C4-2B (cell line): ENCODE measurements around the gene YIPF1.
"Not testable (repeated sequence)": the region's sequence is repeated elsewhere in the genome, so short reads cannot be mapped to it uniquely, and the experiment has no call there.

ENCODE experiments used
- H3K27ac ChIP-seq: fragments of 450-650 bp; 2 replicates; pipeline ENCODE4 v1.5.1; 2017
- ZFX ChIP-seq: fragments of 450-650 bp; IDR thresholded peaks from 2 replicates; pipeline ENCODE4 v1.6.1; 2017
- TF ChIP-seq, protein P1 (sequence below): fragments of 450-650 bp; conservative IDR thresholded peaks from 2 replicates; pipeline ENCODE4 v1.5.1; 2017; ENCODE audit warnings: mild to moderate bottlenecking

The YIPF1 gene

DNA sequence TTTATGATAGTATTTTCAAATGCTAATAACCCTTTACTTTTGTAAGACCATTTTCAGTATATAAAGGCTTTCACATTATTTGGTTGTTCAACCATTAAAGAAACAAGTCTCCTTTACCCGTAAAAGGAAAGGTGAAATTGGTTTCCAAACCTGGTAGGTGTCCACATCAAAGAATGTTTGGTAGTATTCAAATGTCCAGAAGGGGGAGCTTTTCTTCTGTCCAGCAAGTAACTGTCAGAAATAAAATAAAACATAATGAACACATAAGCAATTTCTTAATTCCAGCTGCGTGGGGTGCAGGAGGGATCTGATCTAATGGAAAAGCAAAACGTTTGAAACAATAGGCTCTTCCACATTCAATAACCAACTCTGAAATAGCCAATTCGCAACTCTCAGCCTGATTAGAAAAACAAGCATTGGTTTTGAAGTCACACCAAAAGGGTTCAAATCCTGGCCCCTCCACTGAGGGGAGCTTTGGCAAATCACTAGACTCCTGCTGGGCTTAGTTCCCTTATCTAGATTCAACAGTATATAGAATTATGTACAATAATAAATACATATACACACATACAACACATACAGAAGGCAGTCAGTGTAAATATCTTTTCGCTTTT, 11.0 kb downstream of the YIPF1 start:
- H3K27ac ChIP-seq, result no peak overlapping the region
- TF ChIP-seq ZFX, result no peak
- TF ChIP-seq, protein P1, sequence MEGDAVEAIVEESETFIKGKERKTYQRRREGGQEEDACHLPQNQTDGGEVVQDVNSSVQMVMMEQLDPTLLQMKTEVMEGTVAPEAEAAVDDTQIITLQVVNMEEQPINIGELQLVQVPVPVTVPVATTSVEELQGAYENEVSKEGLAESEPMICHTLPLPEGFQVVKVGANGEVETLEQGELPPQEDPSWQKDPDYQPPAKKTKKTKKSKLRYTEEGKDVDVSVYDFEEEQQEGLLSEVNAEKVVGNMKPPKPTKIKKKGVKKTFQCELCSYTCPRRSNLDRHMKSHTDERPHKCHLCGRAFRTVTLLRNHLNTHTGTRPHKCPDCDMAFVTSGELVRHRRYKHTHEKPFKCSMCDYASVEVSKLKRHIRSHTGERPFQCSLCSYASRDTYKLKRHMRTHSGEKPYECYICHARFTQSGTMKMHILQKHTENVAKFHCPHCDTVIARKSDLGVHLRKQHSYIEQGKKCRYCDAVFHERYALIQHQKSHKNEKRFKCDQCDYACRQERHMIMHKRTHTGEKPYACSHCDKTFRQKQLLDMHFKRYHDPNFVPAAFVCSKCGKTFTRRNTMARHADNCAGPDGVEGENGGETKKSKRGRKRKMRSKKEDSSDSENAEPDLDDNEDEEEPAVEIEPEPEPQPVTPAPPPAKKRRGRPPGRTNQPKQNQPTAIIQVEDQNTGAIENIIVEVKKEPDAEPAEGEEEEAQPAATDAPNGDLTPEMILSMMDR, result peak; percentile 88

DNA sequence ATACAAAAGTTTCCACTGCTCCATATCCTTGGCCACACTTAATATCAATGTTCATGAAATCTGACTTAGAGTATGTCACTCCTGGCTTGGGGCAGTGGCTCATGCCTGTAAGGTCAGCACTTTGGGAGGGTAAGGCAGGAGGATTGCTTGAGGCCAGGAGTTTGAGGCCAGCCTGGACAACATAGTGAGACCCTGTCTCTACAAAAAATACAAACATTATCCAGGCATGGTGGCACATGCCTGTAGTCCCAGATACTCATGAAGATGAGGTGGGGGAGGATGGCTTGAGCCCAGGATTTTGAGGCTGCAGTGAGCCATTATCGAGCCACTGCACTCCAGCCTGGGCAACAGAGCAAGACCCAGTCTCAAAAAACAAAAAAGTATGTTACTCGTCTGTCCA, 14.4 kb downstream of the YIPF1 start:
- not testable (repeated sequence) for H3K27ac ChIP-seq

DNA sequence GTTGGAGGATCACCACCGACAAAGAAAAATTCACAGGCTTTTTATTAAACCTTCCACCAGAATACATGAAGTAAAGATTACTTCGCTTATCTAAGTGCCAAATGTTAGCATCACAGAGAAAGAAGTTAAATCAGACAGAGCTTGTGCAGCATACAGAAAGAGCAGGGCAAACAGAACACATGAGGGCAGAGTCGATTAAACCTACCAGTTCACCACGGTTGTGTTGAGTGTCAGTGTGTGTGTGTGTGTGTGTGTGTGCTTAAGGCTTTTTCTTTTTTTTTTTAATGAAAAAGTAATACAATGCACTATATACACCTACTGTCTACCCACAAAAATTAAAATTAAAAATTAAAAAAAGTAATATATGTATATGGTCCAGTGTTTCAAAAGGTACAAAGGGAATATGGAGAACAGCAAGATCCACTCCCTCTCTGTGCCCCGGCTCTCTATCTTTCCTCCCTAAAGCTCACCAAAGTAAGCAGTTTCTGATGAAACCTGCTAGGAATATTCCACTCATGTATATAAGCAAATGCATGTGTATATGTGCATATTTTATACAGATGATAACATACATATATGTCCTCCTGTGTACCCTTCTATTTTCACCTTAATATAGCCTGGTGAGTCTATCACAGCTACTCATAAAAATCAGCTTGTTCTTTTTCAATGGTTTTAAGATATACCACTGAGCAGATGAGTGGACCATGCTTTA, 17.7 kb downstream of the YIPF1 start:
- TF ChIP-seq, protein P1, result no peak
- no peak for TF ChIP-seq ZFX
- no peak overlapping the region for H3K27ac ChIP-seq

DNA sequence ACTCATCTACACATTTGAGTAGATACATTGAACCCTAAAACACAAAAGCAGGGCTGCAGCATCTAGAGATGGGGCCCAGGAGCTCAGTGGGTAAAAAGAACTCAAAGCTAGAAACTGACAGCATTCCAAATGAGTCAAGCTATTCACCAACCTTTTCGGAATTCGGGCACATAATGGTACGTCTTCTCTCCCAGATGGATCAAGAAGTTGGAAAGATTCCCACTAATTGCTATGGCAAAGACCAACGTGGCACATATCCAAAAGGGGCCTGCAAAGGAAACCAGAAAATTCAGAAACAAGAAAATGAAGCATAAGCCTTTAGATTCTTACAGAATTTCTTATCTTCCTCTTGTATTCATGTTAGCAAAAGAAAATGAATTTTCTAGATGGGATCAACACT, 18.4 kb downstream of the YIPF1 start:
- TF ChIP-seq, protein P1, result no peak
- no peak for TF ChIP-seq ZFX
- H3K27ac ChIP-seq, result no peak overlapping the region

DNA sequence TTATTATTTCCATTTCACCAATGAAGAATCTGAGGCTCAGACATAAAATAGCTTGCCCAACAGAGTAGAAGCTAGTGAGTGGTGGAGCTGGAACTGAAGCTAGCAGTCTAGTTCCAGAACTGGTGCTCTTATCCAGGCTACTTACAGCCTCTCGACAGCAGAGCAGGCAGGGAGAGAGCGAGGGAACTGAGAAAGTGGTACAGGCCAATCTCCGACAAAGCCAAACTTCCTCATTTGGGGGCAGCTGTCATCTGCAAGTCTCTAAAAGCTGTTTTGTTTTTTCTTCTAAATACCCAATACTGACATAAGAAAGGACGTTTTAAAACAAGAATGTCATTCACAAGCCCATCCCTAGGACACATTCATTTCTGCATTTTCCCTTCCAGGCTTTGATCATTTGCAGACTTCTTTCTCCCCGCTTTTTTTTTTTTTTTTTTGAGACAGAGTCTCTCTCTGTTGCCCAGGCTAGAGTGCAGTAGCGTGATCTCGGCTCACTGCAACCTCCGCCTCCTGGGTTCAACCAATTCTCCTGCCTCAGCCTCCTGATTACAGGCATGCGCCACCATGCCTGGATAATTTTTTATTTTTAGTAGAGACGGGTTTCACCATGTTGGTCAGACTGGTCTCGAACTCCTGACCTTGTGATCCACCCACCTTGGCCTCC, 20.0 kb downstream of the YIPF1 start:
- H3K27ac ChIP-seq, result no peak overlapping the region
- no peak for TF ChIP-seq ZFX
- TF ChIP-seq, protein P1, result no peak

DNA sequence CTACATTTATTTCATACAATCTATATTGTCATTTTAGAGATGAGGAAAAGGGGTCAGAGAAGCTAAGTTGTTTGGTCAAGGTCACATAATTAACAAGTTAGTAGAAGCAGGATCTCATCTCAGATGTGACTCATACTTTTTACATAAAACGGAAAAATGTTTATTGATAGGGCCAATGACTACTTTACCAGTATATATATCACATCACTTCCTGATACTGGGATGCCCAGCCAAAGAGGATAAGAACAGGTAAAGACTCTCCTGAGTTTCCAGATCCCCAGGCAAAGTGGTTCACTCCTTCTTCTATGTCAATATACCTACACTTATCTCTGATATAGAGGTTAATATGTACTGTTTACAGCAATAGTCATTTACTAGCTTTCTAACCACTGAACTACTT, 21.0 kb downstream of the YIPF1 start:
- TF ChIP-seq, protein P1, result no peak
- TF ChIP-seq ZFX, result no peak
- H3K27ac ChIP-seq, result no peak overlapping the region

DNA sequence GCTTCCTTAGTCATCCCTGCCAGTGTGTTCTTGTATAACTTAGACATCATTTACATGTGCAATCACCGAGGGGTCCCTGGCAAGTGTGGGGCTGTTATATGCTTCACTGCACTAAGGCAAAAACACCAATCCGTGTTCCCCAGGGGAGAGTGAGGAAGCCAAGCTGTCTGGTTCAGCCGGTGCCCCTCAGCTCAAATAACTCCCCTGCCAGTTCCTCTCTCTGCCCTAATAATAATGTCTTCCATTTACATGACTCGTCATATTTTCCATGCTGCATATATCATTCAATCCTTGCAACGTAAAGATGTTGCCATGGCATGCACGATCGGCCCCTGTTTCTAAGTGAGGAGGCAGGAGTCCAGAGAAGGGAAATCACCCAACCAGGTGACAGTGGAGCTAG, 27.1 kb downstream of the YIPF1 start:
- no peak overlapping the region for H3K27ac ChIP-seq
- TF ChIP-seq, protein P1, result no peak
- no peak for TF ChIP-seq ZFX
